Erythroblast (primary cell): ENCODE measurements around the gene ITPR2.

Source experiments
- GATA1 ChIP-seq: IDR thresholded peaks from 2 replicates; pipeline ENCODE4 v1.6.1; 2011; ENCODE audit warnings: low read depth, mild to moderate bottlenecking, control low read depth, low read length, moderate library complexity
- POLR2A ChIP-seq: IDR thresholded peaks from 2 replicates; pipeline ENCODE4 v1.6.1; 2011; ENCODE audit warnings: mild to moderate bottlenecking, low read length

DNA sequence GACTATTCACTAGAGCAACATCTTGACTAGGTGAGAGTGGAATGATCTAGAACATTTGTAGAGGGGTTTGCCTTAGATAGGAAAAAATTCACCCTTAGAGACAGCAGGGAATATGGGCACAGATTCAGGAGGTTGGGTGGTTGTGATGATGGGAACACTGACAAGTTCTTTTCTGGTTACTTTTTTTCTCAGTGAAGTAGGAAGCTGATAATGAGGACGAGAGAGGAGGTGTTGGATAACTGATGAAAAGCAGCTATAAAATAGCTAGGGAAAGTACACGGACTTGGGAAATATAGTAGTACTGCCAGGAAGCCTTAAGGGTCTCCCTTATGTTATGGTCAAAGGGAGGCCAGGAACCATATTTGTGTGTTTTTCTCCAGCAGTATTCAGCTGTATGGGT lies 387.1 kb downstream of the ITPR2 start:
- TF ChIP-seq POLR2A (no peak), GATA1 (no peak)
